ENCODE data around the gene NTSR1. TPM values are rescaled to one million over a fixed set of nuclear protein-coding genes. Genes with fewer than 3 reads are reported as not detected.

NTSR1 gene
- total RNA-seq, 1 experiment from 2014 or later = 15.9 TPM

DNA sequence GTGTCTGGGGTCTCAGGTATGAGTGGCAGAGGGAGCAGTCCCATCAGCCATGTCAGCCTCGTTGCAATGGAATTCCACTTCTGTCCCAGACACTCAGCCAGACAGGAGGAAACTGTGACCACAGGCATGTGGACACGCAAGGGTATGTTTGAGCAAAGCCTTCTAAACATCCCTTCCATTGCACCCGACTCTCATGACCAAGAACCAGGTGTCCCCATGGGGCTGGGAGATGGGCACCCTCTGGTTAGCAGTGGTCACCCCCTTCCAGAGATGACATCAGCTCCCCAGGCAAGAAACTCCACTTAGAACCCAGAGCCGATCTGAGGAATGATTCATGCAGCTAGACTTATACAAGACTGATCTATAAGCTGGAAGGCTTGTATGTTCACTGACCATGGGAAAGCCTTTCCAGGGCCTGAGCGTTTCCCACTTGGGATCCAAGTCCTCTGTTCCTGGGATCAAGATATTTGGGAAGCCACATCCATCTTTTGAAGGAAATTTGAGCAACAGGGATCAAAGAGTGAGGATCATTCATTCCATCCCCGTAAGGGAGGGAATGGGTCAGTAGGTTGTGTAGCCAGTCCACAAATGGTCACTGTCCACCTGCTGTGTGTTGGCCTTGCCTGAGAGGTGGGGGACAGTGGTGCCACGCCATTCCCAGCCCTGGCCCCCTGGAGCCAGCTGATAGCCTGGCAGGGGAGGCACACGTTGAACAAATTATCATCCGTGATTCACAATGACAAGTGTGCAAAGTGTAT lies 83.7 kb downstream of the NTSR1 start:
- Histone ChIP-seq H3K36me3 (ENCODE audit: insufficient read depth, low read length, poor library complexity, severe bottlenecking) (no peaks in the 10 kb centered on the region), H3K27me3 (replicated peaks; ENCODE audit: insufficient read depth, low read depth, low read length, poor library complexity) (no peaks in the 10 kb centered on the region), H3K9me3 (ENCODE audit: low read depth, low read length, poor library complexity, severe bottlenecking) (no peaks in the 10 kb centered on the region), H3K4me3 (ENCODE audit: low read depth, low read length, poor library complexity, severe bottlenecking) (no peak overlapping the region), H3K27ac (ENCODE audit: low read depth, low read length, poor library complexity, severe bottlenecking) (no peak overlapping the region), H3K4me1 (ENCODE audit: insufficient read depth, low read length, poor library complexity, severe bottlenecking) (peaks cover 16% of the 10 kb centered on the region)
- ChIA-PET CTCF (interaction anchor here (0.6 to 2.2 kb wide), 8 partner anchors 10 to 406 kb away, joined by 3 to 9 read pairs (median 7); partner anchors contain the start of gene RPS21), POLR2A (ENCODE audit: low non-redundant PET) (no interaction called here)
- DNase-seq (ENCODE audit: low spot score) = no peak
- intact Hi-C loops (cut with micrococcal nuclease; ENCODE audit: unreplicated experiment) = loop anchor here (5.0 kb wide), 1 partner anchor 380 kb away; no protein-coding TSS in a partner anchor
- TF ChIP-seq EZH2 (IDR thresholded peaks at IDR 0.05; ENCODE audit: borderline replicate concordance, low read depth, low read length, poor library complexity, severe bottlenecking) = no peak
- TF ChIP-seq, protein P1, sequence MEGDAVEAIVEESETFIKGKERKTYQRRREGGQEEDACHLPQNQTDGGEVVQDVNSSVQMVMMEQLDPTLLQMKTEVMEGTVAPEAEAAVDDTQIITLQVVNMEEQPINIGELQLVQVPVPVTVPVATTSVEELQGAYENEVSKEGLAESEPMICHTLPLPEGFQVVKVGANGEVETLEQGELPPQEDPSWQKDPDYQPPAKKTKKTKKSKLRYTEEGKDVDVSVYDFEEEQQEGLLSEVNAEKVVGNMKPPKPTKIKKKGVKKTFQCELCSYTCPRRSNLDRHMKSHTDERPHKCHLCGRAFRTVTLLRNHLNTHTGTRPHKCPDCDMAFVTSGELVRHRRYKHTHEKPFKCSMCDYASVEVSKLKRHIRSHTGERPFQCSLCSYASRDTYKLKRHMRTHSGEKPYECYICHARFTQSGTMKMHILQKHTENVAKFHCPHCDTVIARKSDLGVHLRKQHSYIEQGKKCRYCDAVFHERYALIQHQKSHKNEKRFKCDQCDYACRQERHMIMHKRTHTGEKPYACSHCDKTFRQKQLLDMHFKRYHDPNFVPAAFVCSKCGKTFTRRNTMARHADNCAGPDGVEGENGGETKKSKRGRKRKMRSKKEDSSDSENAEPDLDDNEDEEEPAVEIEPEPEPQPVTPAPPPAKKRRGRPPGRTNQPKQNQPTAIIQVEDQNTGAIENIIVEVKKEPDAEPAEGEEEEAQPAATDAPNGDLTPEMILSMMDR (conservative IDR thresholded peaks at IDR 0.05; ENCODE audit: low read depth, low read length) = no peak
- BruUV-seq (replicated peaks) = no TSS peak

DNA sequence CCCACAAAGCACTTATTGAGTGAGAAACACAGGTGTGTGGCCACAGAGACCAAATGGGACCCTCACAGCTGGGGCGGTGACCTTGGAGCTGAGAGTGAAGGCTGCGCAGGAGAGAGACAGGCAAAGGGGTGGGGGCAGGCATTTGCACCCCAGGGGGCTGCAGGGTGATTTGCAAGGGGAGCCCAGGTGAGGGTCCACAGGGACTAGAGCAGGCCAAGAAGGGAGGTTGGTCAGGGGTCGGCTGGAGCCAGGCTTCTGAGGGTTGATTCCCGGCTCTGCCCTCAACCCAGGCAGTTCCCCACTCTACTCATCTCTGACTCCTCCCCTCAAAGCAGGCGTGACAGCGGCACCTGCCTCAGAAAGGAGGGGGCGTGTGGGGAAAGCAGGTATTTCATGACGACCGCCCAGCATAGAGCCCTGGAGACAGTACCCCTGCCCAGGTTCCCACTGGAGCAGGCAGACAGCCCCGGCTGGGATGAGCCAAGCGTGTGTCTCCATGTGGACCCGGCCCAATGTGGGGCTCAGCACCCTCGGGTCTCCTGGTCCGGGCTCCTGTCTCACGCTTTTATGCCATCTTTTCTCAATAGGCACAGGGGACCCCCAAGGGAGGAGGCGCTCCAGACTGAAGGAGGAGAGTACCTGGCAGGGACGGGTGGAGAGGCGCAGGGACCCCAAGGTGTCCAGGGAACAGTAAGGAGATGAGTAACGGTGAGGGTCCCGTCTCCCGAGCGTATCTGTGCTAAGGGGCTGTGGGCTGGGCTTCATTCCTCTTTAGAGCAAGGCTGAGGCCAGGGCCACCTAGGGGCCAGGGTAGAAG lies 84.5 kb downstream of the NTSR1 start:
- CTCF ChIA-PET = interaction anchor here (0.6 to 2.1 kb wide), 3 partner anchors 105 to 293 kb away, joined by 3 to 8 read pairs (median 5); no protein-coding TSS in a partner anchor
- peaks cover 21% of the 10 kb centered on the region for H3K4me1 ChIP-seq (ENCODE audit: insufficient read depth, low read length, poor library complexity, severe bottlenecking)
- TF ChIP-seq, protein P1 (conservative IDR thresholded peaks at IDR 0.05; ENCODE audit: low read depth, low read length) = no peak
- no peak for TF ChIP-seq EZH2 (IDR thresholded peaks at IDR 0.05; ENCODE audit: borderline replicate concordance, low read depth, low read length, poor library complexity, severe bottlenecking)
- H3K36me3 ChIP-seq (ENCODE audit: insufficient read depth, low read length, poor library complexity, severe bottlenecking) = peaks cover 7% of the 10 kb centered on the region
- intact Hi-C loops (cut with micrococcal nuclease; ENCODE audit: unreplicated experiment) = loop anchor here (5.0 kb wide), 1 partner anchor 381 kb away; no protein-coding TSS in a partner anchor
- no peaks in the 10 kb centered on the region for H3K9me3 ChIP-seq (ENCODE audit: low read depth, low read length, poor library complexity, severe bottlenecking)
- POLR2A ChIA-PET (ENCODE audit: low non-redundant PET) = no interaction called here
- no peak overlapping the region for H3K4me3 ChIP-seq (ENCODE audit: low read depth, low read length, poor library complexity, severe bottlenecking)
- no TSS peak for BruUV-seq (replicated peaks)
- no peaks in the 10 kb centered on the region for H3K27me3 ChIP-seq (replicated peaks; ENCODE audit: insufficient read depth, low read depth, low read length, poor library complexity)
- DNase-seq (ENCODE audit: low spot score) = no peak
- peak overlapping the region; percentile 66 for H3K27ac ChIP-seq (ENCODE audit: low read depth, low read length, poor library complexity, severe bottlenecking)

DNA sequence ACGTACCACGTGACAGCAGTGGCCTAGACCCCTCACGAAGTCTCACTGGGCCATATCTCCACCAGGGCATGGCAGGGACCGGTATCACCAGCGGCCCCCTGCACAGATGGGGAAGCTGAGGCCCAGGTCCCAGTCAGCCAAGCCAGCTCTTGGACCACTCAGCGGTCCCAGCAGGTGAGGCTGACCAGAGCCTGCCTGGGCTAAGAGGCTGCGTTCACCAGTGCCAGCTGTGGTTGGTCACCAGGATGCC lies 85.0 kb downstream of the NTSR1 start:
- TF ChIP-seq, protein P1 (conservative IDR thresholded peaks at IDR 0.05; ENCODE audit: low read depth, low read length) = no peak
- no peak for TF ChIP-seq EZH2 (IDR thresholded peaks at IDR 0.05; ENCODE audit: borderline replicate concordance, low read depth, low read length, poor library complexity, severe bottlenecking)
- H3K27ac ChIP-seq (ENCODE audit: low read depth, low read length, poor library complexity, severe bottlenecking) = peak overlapping the region; percentile 66
- peaks cover 11% of the 10 kb centered on the region for H3K36me3 ChIP-seq (ENCODE audit: insufficient read depth, low read length, poor library complexity, severe bottlenecking)
- H3K4me1 ChIP-seq (ENCODE audit: insufficient read depth, low read length, poor library complexity, severe bottlenecking) = peaks cover 21% of the 10 kb centered on the region
- H3K9me3 ChIP-seq (ENCODE audit: low read depth, low read length, poor library complexity, severe bottlenecking) = no peaks in the 10 kb centered on the region
- POLR2A ChIA-PET (ENCODE audit: low non-redundant PET) = interaction anchor here (0.6 kb wide), 1 partner anchor 144 kb away, joined by 5 read pairs; no protein-coding TSS in a partner anchor
- H3K4me3 ChIP-seq (ENCODE audit: low read depth, low read length, poor library complexity, severe bottlenecking) = peak overlapping the region; percentile 29
- intact Hi-C loops (cut with micrococcal nuclease; ENCODE audit: unreplicated experiment) = loop anchor here (5.0 kb wide), 1 partner anchor 381 kb away; no protein-coding TSS in a partner anchor
- DNase-seq (ENCODE audit: low spot score) = no peak
- CTCF ChIA-PET = interaction anchor here (1.0 to 1.4 kb wide), 3 partner anchors 14 to 294 kb away, joined by 4 to 5 read pairs (median 5); no protein-coding TSS in a partner anchor
- no peaks in the 10 kb centered on the region for H3K27me3 ChIP-seq (replicated peaks; ENCODE audit: insufficient read depth, low read depth, low read length, poor library complexity)
- no TSS peak for BruUV-seq (replicated peaks)
